Body of pancreas (tissue), 4 donors: ENCODE measurements around the gene IGF1R.

ENCODE experiments used
- POLR2A ChIP-seq, 3 donors: fragments of 450-650 bp; IDR thresholded peaks; one replicate each; pipeline ENCODE4 v1.6.1; 2016; ENCODE audit warnings: antibody characterized with exemption in 3 of 3, mild to moderate bottlenecking in 2 of 3
- TF ChIP-seq, protein P1 (sequence below), 7 experiments: fragments of 450-650 bp in 4 of 7; fragments of 200-600 bp in 3 of 7; sonication (generic) in 3 of 7; IDR thresholded peaks; one replicate each; pipeline ENCODE4 v1.5.1; 2016 to 2019; ENCODE audit warnings: antibody characterized with exemption in 7 of 7

DNA sequence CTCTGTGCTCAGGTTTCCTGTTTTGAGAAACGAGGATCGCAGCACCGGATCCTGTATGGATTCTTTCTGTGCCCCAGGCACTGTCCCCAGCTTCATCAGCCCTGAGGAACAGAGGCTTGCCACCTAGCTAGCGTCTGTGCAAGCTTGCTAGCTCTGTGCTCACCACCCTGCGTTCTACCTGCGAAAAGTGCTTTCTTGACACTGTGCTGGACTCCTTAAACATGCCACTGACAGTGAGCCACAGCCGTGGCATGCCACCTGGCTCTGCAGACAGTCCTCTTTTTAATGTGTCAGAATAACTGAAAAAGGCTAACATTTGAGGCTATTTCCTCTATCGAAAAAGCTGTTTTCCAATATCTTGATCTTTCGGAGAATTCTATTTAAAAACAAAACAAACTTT lies 357.8 kb downstream of the IGF1R start:
- TF ChIP-seq, protein P1, sequence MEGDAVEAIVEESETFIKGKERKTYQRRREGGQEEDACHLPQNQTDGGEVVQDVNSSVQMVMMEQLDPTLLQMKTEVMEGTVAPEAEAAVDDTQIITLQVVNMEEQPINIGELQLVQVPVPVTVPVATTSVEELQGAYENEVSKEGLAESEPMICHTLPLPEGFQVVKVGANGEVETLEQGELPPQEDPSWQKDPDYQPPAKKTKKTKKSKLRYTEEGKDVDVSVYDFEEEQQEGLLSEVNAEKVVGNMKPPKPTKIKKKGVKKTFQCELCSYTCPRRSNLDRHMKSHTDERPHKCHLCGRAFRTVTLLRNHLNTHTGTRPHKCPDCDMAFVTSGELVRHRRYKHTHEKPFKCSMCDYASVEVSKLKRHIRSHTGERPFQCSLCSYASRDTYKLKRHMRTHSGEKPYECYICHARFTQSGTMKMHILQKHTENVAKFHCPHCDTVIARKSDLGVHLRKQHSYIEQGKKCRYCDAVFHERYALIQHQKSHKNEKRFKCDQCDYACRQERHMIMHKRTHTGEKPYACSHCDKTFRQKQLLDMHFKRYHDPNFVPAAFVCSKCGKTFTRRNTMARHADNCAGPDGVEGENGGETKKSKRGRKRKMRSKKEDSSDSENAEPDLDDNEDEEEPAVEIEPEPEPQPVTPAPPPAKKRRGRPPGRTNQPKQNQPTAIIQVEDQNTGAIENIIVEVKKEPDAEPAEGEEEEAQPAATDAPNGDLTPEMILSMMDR (IDR thresholded peaks at IDR 0.05): no peak
- no peak for TF ChIP-seq POLR2A (IDR thresholded peaks at IDR 0.05)
